KMS-11 (cell line): ENCODE measurements around the gene INTS2.
A peak's percentile ranks its signal among the peaks of the same experiment; 100 is the strongest.

Source experiments
- H2AFZ ChIP-seq: fragments of 200-600 bp; sonication (generic); 2 replicates; pipeline ENCODE4 v1.6.1; 2016; ENCODE audit warnings: antibody characterized with exemption, mixed run types, low read depth
- H3K27ac ChIP-seq: fragments of 200-600 bp; sonication (generic); 2 replicates; pipeline ENCODE4 v1.6.1; 2016; ENCODE audit warnings: mild to moderate bottlenecking, mixed run types
- H3K27me3 ChIP-seq: fragments of 200-600 bp; sonication (generic); 2 replicates; pipeline ENCODE4 v1.6.1; 2017; ENCODE audit warnings: mild to moderate bottlenecking, low read depth, mixed run types, moderate library complexity; ENCODE audit not compliant: insufficient read depth
- H3K36me3 ChIP-seq: fragments of 200-600 bp; sonication (generic); 2 replicates; pipeline ENCODE4 v1.6.1; 2017; ENCODE audit warnings: mild to moderate bottlenecking, mixed run types; ENCODE audit not compliant: insufficient read depth
- H3K4me1 ChIP-seq: fragments of 200-600 bp; sonication (generic); 2 replicates; pipeline ENCODE4 v1.6.1; 2016; ENCODE audit warnings: mild to moderate bottlenecking, low read depth, mixed run types; ENCODE audit not compliant: poor library complexity, severe bottlenecking
- H3K4me2 ChIP-seq: fragments of 200-600 bp; sonication (generic); 2 replicates; pipeline ENCODE4 v1.7.0; 2016; ENCODE audit warnings: mild to moderate bottlenecking, mixed run types
- H3K4me3 ChIP-seq: fragments of 200-600 bp; sonication (generic); IDR thresholded peaks from 2 replicates; pipeline ENCODE4 v1.6.1; 2017; ENCODE audit warnings: low read depth, low read length, mixed read lengths; ENCODE audit not compliant: insufficient read depth
- H3K79me2 ChIP-seq: fragments of 200-600 bp; sonication (generic); 2 replicates; pipeline ENCODE4 v1.6.1; 2016; ENCODE audit warnings: low read depth, mixed run types; ENCODE audit not compliant: insufficient read depth
- H3K9ac ChIP-seq: fragments of 200-600 bp; sonication (generic); 2 replicates; pipeline ENCODE4 v1.6.1; 2016; ENCODE audit warnings: mild to moderate bottlenecking, mixed run types
- H4K20me1 ChIP-seq: fragments of 200-600 bp; sonication (generic); 2 replicates; pipeline ENCODE4 v1.6.1; 2016; ENCODE audit warnings: mild to moderate bottlenecking, mixed run types; ENCODE audit not compliant: insufficient read depth
- CTCF ChIP-seq: fragments of 200-600 bp; sonication (generic); conservative IDR thresholded peaks from 2 replicates; pipeline ENCODE4 v1.6.1; 2017; ENCODE audit warnings: low read depth, mild to moderate bottlenecking, antibody characterized with exemption, low read length, moderate library complexity, mixed read lengths

The INTS2 gene

GRCh38 chr17:61839300-61839786, 88.4 kb downstream of the INTS2 start:
- Histone ChIP-seq H4K20me1 (no peaks in the 10 kb centered on the region), H3K27ac (no peak overlapping the region), H3K36me3 (no peaks in the 10 kb centered on the region), H3K4me3 (no peak overlapping the region), H2AFZ (no peak overlapping the region), H3K27me3 (no peaks in the 10 kb centered on the region), H3K4me1 (no peaks in the 10 kb centered on the region), H3K79me2 (no peaks in the 10 kb centered on the region), H3K4me2 (no peak overlapping the region), H3K9ac (no peak overlapping the region)
- TF ChIP-seq CTCF = no peak

DNA sequence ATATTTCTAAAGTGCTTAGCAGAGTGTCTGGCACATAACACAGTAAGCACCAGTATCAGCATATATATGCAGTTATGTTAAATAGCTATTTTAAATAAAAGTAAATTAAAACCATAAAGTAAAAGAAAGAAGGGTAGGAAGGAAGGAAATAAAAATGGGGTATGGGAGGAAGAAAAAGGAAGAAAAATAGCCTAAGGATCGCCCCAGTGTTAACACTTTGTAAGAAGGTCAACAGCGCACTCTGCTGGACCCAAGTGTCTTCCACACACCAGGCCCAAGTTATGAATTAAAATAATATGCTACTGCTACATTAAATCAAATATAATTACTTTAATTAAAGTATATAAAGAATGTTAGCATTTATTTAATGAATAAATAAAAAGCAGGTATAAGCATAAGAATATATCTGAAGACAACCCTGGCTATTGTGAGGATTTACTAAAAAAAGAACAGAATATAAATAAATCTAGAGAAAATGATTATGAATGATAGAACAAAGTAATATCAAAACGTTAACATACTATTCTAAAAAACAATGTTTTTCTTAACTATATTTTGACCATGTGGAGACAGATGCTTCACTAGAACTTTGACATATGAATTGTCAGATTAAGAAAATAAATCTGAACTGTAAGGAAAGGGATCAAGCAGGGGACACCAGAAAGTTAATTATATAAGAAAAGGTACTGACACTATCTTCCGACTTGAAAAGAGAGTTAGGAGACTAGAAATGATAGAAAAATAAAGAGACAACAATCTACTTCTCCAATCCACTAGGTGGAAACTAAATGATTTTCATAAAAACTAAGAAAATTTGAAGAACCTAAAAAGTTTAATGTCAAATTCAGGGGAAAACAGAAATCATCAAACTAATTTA, 90.4 kb downstream of the INTS2 start:
- Histone ChIP-seq H3K79me2 (no peaks in the 10 kb centered on the region), H3K9ac (no peak overlapping the region), H4K20me1 (no peaks in the 10 kb centered on the region), H2AFZ (no peak overlapping the region), H3K36me3 (no peaks in the 10 kb centered on the region), H3K27ac (no peak overlapping the region), H3K4me1 (no peaks in the 10 kb centered on the region), H3K27me3 (no peaks in the 10 kb centered on the region), H3K4me3 (no peak overlapping the region), H3K4me2 (no peak overlapping the region)
- peak; percentile 78 for TF ChIP-seq CTCF

GRCh38 chr17:61836266-61837174, 91.3 kb downstream of the INTS2 start:
- TF ChIP-seq CTCF = no peak
- Histone ChIP-seq H3K4me2 (no peak overlapping the region), H2AFZ (no peak overlapping the region), H3K79me2 (no peaks in the 10 kb centered on the region), H3K4me1 (no peaks in the 10 kb centered on the region), H3K9ac (no peak overlapping the region), H3K27me3 (no peaks in the 10 kb centered on the region), H3K4me3 (no peak overlapping the region), H3K36me3 (no peaks in the 10 kb centered on the region), H4K20me1 (no peaks in the 10 kb centered on the region), H3K27ac (no peak overlapping the region)

DNA sequence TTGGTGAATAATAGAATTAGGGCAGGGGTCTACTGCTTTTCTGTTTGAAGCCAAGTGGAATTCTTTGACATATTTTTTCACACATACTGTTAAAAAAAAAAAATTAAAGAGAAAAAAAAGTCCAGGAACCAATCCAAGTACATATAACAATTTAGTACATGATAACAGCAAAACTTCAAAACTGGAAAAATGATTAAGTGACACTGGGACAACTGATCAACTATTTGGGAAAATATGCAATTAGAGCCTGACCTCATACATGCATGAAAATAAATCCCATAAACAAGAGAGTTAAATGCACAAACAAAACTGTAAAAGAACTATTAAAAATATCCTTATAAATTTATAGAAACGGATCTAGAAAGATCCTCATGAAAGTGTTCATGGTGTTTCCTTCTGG, 92.2 kb downstream of the INTS2 start:
- Histone ChIP-seq H3K36me3 (no peaks in the 10 kb centered on the region), H4K20me1 (no peaks in the 10 kb centered on the region), H3K27ac (no peak overlapping the region), H3K4me2 (no peak overlapping the region), H3K4me3 (no peak overlapping the region), H3K4me1 (no peaks in the 10 kb centered on the region), H3K27me3 (no peaks in the 10 kb centered on the region), H3K9ac (no peak overlapping the region), H3K79me2 (no peaks in the 10 kb centered on the region), H2AFZ (no peak overlapping the region)
- TF ChIP-seq CTCF = no peak
